Parathyroid adenoma (tissue), 2 donors: ENCODE data around the gene ATP8B4.

ENCODE experiments used
- H2AFZ ChIP-seq: fragments of 300-600 bp; sonication (generic); one replicate; pipeline ENCODE4 v1.7.0; 2017; ENCODE audit warnings: antibody characterized with exemption, mild to moderate bottlenecking
- H3K27ac ChIP-seq: fragments of 300-600 bp; sonication (generic); one replicate; pipeline ENCODE4 v1.7.0; 2017
- H3K27me3 ChIP-seq: fragments of 300-600 bp; sonication (generic); one replicate; pipeline ENCODE4 v1.7.0; 2017; ENCODE audit warnings: low read length; ENCODE audit not compliant: control insufficient read depth, insufficient read depth
- H3K36me3 ChIP-seq: fragments of 300-600 bp; sonication (generic); one replicate; pipeline ENCODE4 v1.7.0; 2017; ENCODE audit warnings: low read length; ENCODE audit not compliant: control insufficient read depth, insufficient read depth
- H3K4me1 ChIP-seq: fragments of 300-600 bp; sonication (generic); one replicate; pipeline ENCODE4 v1.7.0; 2017; ENCODE audit warnings: control low read depth
- H3K4me2 ChIP-seq: fragments of 300-600 bp; sonication (generic); one replicate; pipeline ENCODE4 v1.7.0; 2017; ENCODE audit warnings: low read length
- H3K4me3 ChIP-seq: fragments of 300-600 bp; sonication (generic); one replicate; pipeline ENCODE4 v1.7.0; 2017; ENCODE audit warnings: low read depth, low read length
- H3K79me2 ChIP-seq: fragments of 300-600 bp; sonication (generic); one replicate; pipeline ENCODE4 v1.7.0; 2017; ENCODE audit warnings: control low read depth
- H3K9ac ChIP-seq: fragments of 300-600 bp; sonication (generic); one replicate; pipeline ENCODE4 v1.7.0; 2017; ENCODE audit warnings: mild to moderate bottlenecking
- H3K9me3 ChIP-seq: fragments of 300-600 bp; sonication (generic); one replicate; pipeline ENCODE4 v1.7.0; 2017; ENCODE audit warnings: low read length; ENCODE audit not compliant: control insufficient read depth
- CTCF ChIP-seq: fragments of 300-600 bp; sonication (generic); IDR thresholded peaks from one replicate; pipeline ENCODE4 v1.7.0; 2017; ENCODE audit warnings: antibody characterized with exemption, mild to moderate bottlenecking
- donor health status: primary hyperparathyroidism.

The ATP8B4 gene

GRCh38 chr15:50063226-50063625 is 55.8 kb downstream of the ATP8B4 start:
- Histone ChIP-seq H3K9ac (no peak overlapping the region), H3K36me3 (no peaks in the 10 kb centered on the region), H3K4me1 (no peaks in the 10 kb centered on the region), H2AFZ (no peak overlapping the region), H3K4me2 (no peak overlapping the region), H3K27me3 (no peaks in the 10 kb centered on the region), H3K9me3 (no peaks in the 10 kb centered on the region), H3K4me3 (no peak overlapping the region), H3K79me2 (no peaks in the 10 kb centered on the region), H3K27ac (no peak overlapping the region)
- TF ChIP-seq CTCF = no peak

- no peaks in the 10 kb centered on the region for H3K9me3 ChIP-seq
- H3K36me3 ChIP-seq = no peaks in the 10 kb centered on the region
- H2AFZ ChIP-seq = no peak overlapping the region
- H3K4me1 ChIP-seq = no peaks in the 10 kb centered on the region
- no peaks in the 10 kb centered on the region for H3K27me3 ChIP-seq
- TF ChIP-seq CTCF = no peak
- no peak overlapping the region for H3K27ac ChIP-seq
- no peak overlapping the region for H3K4me2 ChIP-seq
- no peak overlapping the region for H3K4me3 ChIP-seq
- H3K9ac ChIP-seq = no peak overlapping the region
- no peaks in the 10 kb centered on the region for H3K79me2 ChIP-seq
These were observed 57.5 kb downstream of the ATP8B4 start for GRCh38 chr15:50061503-50061902.

- Histone ChIP-seq H3K79me2 (no peaks in the 10 kb centered on the region), H3K4me1 (no peaks in the 10 kb centered on the region), H3K9me3 (no peaks in the 10 kb centered on the region), H3K4me2 (no peak overlapping the region), H3K9ac (no peak overlapping the region), H3K36me3 (no peaks in the 10 kb centered on the region), H3K27me3 (no peaks in the 10 kb centered on the region), H3K27ac (no peak overlapping the region), H2AFZ (no peak overlapping the region), H3K4me3 (no peak overlapping the region)
- TF ChIP-seq CTCF = no peak
These were observed 59.1 kb downstream of the ATP8B4 start for GRCh38 chr15:50059883-50060282.

GRCh38 chr15:50059203-50059772 is 59.7 kb downstream of the ATP8B4 start:
- Histone ChIP-seq H3K27me3 (no peaks in the 10 kb centered on the region), H3K9me3 (no peaks in the 10 kb centered on the region), H3K4me3 (no peak overlapping the region), H3K4me1 (no peaks in the 10 kb centered on the region), H3K9ac (no peak overlapping the region), H3K4me2 (no peak overlapping the region), H3K79me2 (no peaks in the 10 kb centered on the region), H3K27ac (no peak overlapping the region), H2AFZ (no peak overlapping the region), H3K36me3 (no peaks in the 10 kb centered on the region)
- no peak for TF ChIP-seq CTCF

GRCh38 chr15:50057905-50058639 is 61.0 kb downstream of the ATP8B4 start:
- no peak overlapping the region for H3K9ac ChIP-seq
- no peak overlapping the region for H3K4me3 ChIP-seq
- no peak overlapping the region for H3K4me2 ChIP-seq
- H3K36me3 ChIP-seq = no peaks in the 10 kb centered on the region
- no peaks in the 10 kb centered on the region for H3K79me2 ChIP-seq
- H3K27ac ChIP-seq = no peak overlapping the region
- no peak for TF ChIP-seq CTCF
- no peaks in the 10 kb centered on the region for H3K9me3 ChIP-seq
- H3K4me1 ChIP-seq = no peaks in the 10 kb centered on the region
- no peak overlapping the region for H2AFZ ChIP-seq
- no peaks in the 10 kb centered on the region for H3K27me3 ChIP-seq
